IMR-90 (cell line): ENCODE data around the gene TSPO. TPM values are rescaled to one million over a fixed set of nuclear protein-coding genes. Genes with fewer than 3 reads are reported as not detected.

Source experiments
- ATAC-seq: fragments of 200-7000 bp; cut with Tn5 transposase; 2 replicates; pipeline ENCODE4 v1.9.1; 2020; ENCODE audit warnings: low read depth, mild to moderate bottlenecking, moderate library complexity
- BruUV-seq: library from RNA; stranded (reverse); fragments of 400-500 nt; replicated peaks from 2 replicates; lab custom pipeline; 2021; lab: Mats Ljungman, UMichigan
- CTCF ChIA-PET: fragments of 300-600 bp; formaldehyde crosslinking; extraction: SDS; loops from one replicate; lab custom pipeline; 2021; ENCODE audit warnings: antibody characterized with exemption; lab: Yijun Ruan, JAX
- POLR2A ChIA-PET: fragments of 300-600 bp; sonication (Branson Sonifier 250); formaldehyde crosslinking; loops from one replicate; lab custom pipeline; 2022; ENCODE audit warnings: antibody characterized with exemption; ENCODE audit not compliant: unreplicated experiment; lab: Charles Lee
- DNase-seq: peaks from one replicate; pipeline ENCODE4 v3.0.0; 2013
- H2AFZ ChIP-seq: replicated peaks from 2 replicates; pipeline ENCODE3; 2013; ENCODE audit warnings: low read length, mild to moderate bottlenecking; ENCODE audit not compliant: poor library complexity
- H2AK5ac ChIP-seq: 2 replicates; pipeline ENCODE4 v1.6.1; 2013; ENCODE audit warnings: low read depth, low read length, inconsistent platforms
- H2AK9ac ChIP-seq: replicated peaks from 2 replicates; pipeline ENCODE3; 2013; ENCODE audit warnings: mild to moderate bottlenecking, low read depth, low read length, moderate library complexity; ENCODE audit not compliant: poor library complexity
- H2BK120ac ChIP-seq: 2 replicates; pipeline ENCODE4 v1.6.1; 2013; ENCODE audit warnings: low read depth, low read length, inconsistent platforms
- H2BK15ac ChIP-seq: 3 replicates; pipeline ENCODE4 v1.6.1; 2013; ENCODE audit warnings: low read depth, low read length, inconsistent platforms
- H2BK20ac ChIP-seq: 2 replicates; pipeline ENCODE4 v1.6.1; 2013; ENCODE audit warnings: low read depth, mild to moderate bottlenecking, inconsistent platforms, low read length, moderate library complexity
- H2BK5ac ChIP-seq: 2 replicates; pipeline ENCODE4 v1.6.1; 2013; ENCODE audit warnings: mild to moderate bottlenecking, low read depth, low read length, inconsistent platforms; ENCODE audit not compliant: poor library complexity, severe bottlenecking
- H3K14ac ChIP-seq: replicated peaks from 2 replicates; pipeline ENCODE4 v1.6.1; 2013; ENCODE audit warnings: low read depth, low read length, inconsistent platforms
- H3K18ac ChIP-seq: 2 replicates; pipeline ENCODE4 v1.6.1; 2013; ENCODE audit warnings: low read depth, low read length, control low read depth
- H3K23ac ChIP-seq: 2 replicates; pipeline ENCODE4 v1.6.1; 2013; ENCODE audit warnings: low read depth, low read length, inconsistent platforms
- H3K27ac ChIP-seq: 2 replicates; pipeline ENCODE4 v1.5.1; 2013; ENCODE audit warnings: mild to moderate bottlenecking, control low read depth, low read length; ENCODE audit not compliant: insufficient read depth
- H3K27me3 ChIP-seq: 2 replicates; pipeline ENCODE4 v1.6.1; 2013; ENCODE audit warnings: low read length; ENCODE audit not compliant: control insufficient read depth, insufficient read depth
- H3K36me3 ChIP-seq: 2 replicates; pipeline ENCODE4 v1.6.1; 2013; ENCODE audit warnings: low read length, mixed read lengths; ENCODE audit not compliant: control insufficient read depth, insufficient read depth
- H3K4ac ChIP-seq: 2 replicates; pipeline ENCODE4 v1.6.1; 2013; ENCODE audit warnings: low read depth, low read length, inconsistent platforms
- H3K4me1 ChIP-seq: 2 replicates; pipeline ENCODE4 v1.6.1; 2013; ENCODE audit warnings: low read length, mixed read lengths; ENCODE audit not compliant: control insufficient read depth, insufficient read depth
- H3K4me2 ChIP-seq: 2 replicates; pipeline ENCODE4 v1.6.1; 2013; ENCODE audit warnings: low read depth, mild to moderate bottlenecking, control low read depth, low read length, moderate library complexity
- H3K4me3 ChIP-seq: 2 replicates; pipeline ENCODE4 v1.5.1; 2013; ENCODE audit warnings: low read depth, mild to moderate bottlenecking, control low read depth, low read length, moderate library complexity; ENCODE audit not compliant: insufficient read depth
- H3K56ac ChIP-seq: 2 replicates; pipeline ENCODE4 v1.6.1; 2013; ENCODE audit warnings: low read length, inconsistent platforms; ENCODE audit not compliant: insufficient read depth; ENCODE audit errors: extremely low read depth
- H3K79me1 ChIP-seq, 2 experiments: 2 replicates each; pipeline ENCODE4 v1.6.1; 2013; ENCODE audit warnings: low read length in 2 of 2, inconsistent platforms in 1 of 2, low read depth in 1 of 2
- H3K9ac ChIP-seq: 2 replicates; pipeline ENCODE4 v1.6.1; 2013; ENCODE audit warnings: low read depth, low read length, control low read depth
- H3K9me1 ChIP-seq: 2 replicates; pipeline ENCODE4 v1.6.1; 2013; ENCODE audit warnings: low read length, inconsistent platforms; ENCODE audit not compliant: insufficient read depth
- H3K9me3 ChIP-seq: 2 replicates; pipeline ENCODE4 v1.6.1; 2013; ENCODE audit warnings: low read length; ENCODE audit not compliant: control insufficient read depth, insufficient read depth
- H4K20me1 ChIP-seq: 2 replicates; pipeline ENCODE4 v1.6.1; 2013; ENCODE audit warnings: low read length, inconsistent platforms; ENCODE audit not compliant: insufficient read depth
- H4K5ac ChIP-seq: 2 replicates; pipeline ENCODE4 v1.6.1; 2013; ENCODE audit warnings: mild to moderate bottlenecking, low read depth, low read length, control low read depth
- H4K8ac ChIP-seq, 2 experiments: 2 replicates each; pipeline ENCODE4 v1.6.1; 2013; ENCODE audit warnings: low read depth in 2 of 2, low read length in 2 of 2, control low read depth in 1 of 2, inconsistent platforms in 1 of 2
- H4K91ac ChIP-seq: 2 replicates; pipeline ENCODE4 v1.6.1; 2013; ENCODE audit warnings: low read depth, low read length, inconsistent platforms; ENCODE audit not compliant: insufficient read depth
- BHLHE40 ChIP-seq: fragments of 150-350 bp; IDR thresholded peaks from 2 replicates; pipeline ENCODE4 v1.6.1; 2016; ENCODE audit warnings: mild to moderate bottlenecking, low read depth, low read length
- CTCF ChIP-seq: conservative IDR thresholded peaks from 2 replicates; pipeline ENCODE4 v1.5.1; 2012; ENCODE audit warnings: mild to moderate bottlenecking, low read depth, low read length, improper control_type of control experiment
- ELK1 ChIP-seq: fragments of 150-350 bp; IDR thresholded peaks from 2 replicates; pipeline ENCODE4 v1.6.1; 2016; ENCODE audit warnings: low read depth, mild to moderate bottlenecking, low read length, moderate library complexity, borderline replicate concordance
- RFX5 ChIP-seq: IDR thresholded peaks from 2 replicates; pipeline ENCODE4 v1.8.0; 2012; ENCODE audit warnings: low read depth, mild to moderate bottlenecking, low read length, moderate library complexity
- SMC3 ChIP-seq: fragments of 150-350 bp; IDR thresholded peaks from 2 replicates; pipeline ENCODE4 v1.6.1; 2016; ENCODE audit warnings: low read depth, mild to moderate bottlenecking, antibody characterized with exemption, low read length, moderate library complexity
- USF2 ChIP-seq: fragments of 150-350 bp; IDR thresholded peaks from 2 replicates; pipeline ENCODE4 v1.6.1; 2017; ENCODE audit warnings: mild to moderate bottlenecking, antibody characterized with exemption, low read length, low read depth
- WGBS, 2 experiments: methylation state at CpG; one replicate each; pipeline versions ENCODE4 v1.1.5 to v1.1.7; 2013; ENCODE audit warnings: missing lambda C conversion rate in 2 of 2; ENCODE audit not compliant: insufficient read length in 1 of 2; ENCODE audit errors: extremely low coverage in 2 of 2; 5-methylcytosine and 5-hydroxymethylcytosine counted together
- dilution Hi-C: fragments of 300-500 bp; cut with HindIII; formaldehyde crosslinking; loops from one replicate; pipeline ENCODE4 v1.14.3; 2018; ENCODE audit warnings: low sequenced_read_pairs; ENCODE audit not compliant: unreplicated experiment
- in situ Hi-C: fragments of 300-500 bp; cut with MboI; formaldehyde crosslinking; loops from 3 replicates; pipeline ENCODE4 v1.14.3; 2019; ENCODE audit warnings: low sequenced_read_pairs, inconsistent platforms, mixed read lengths
- intact Hi-C: fragments of 100-400 bp; cut with micrococcal nuclease; formaldehyde crosslinking; loops from 2 replicates; pipeline ENCODE4 v1.10.0; 2022
- polyA plus RNA-seq, 3 experiments: library from polyadenylated mRNA; depleted of rRNA; stranded (reverse); fragments of >200 nt; gene quantifications; 2 replicates each; pipeline ENCODE4 v1.2.3, GENCODE V29; 2012; ENCODE audit warnings: low replicate concordance in 1 of 3
- total RNA-seq: library from RNA; depleted of rRNA; stranded (reverse); fragments of >200 nt; gene quantifications from 2 replicates; pipeline ENCODE4 v1.2.3, GENCODE V29; 2012

TSPO gene
- total and polyA plus RNA-seq, 2 of the 4 experiments (the other 2 are of a cell fraction) = 115 to 297 TPM

GRCh38 chr22:43200031-43200430 is 48.7 kb downstream of the TSPO start:
- no peak overlapping the region for H2BK15ac ChIP-seq
- H3K36me3 ChIP-seq = no peaks in the 10 kb centered on the region
- ATAC-seq (no peak), DNase-seq (no peak)
- no peak overlapping the region for H4K91ac ChIP-seq
- POLR2A ChIA-PET = no interaction called here
- H2AK9ac ChIP-seq = no peak overlapping the region
- WGBS, 2 experiments = 69% methylated on average over 14 of the region's 17 CpGs; no CpG with 5 or more reads in 1 of the 2 experiments
- no peak overlapping the region for H4K5ac ChIP-seq
- no peak overlapping the region for H3K4ac ChIP-seq
- BruUV-seq = no TSS peak
- dilution Hi-C loops (no loop called here), intact Hi-C loops (no loop called here), in situ Hi-C loops (no loop called here)
- H3K79me1 ChIP-seq = no peaks in the 10 kb centered on the region
- no peaks in the 10 kb centered on the region for H4K20me1 ChIP-seq
- no peak overlapping the region for H2AK5ac ChIP-seq
- H2BK120ac ChIP-seq = no peak overlapping the region
- H3K4me2 ChIP-seq = no peak overlapping the region
- H3K9me3 ChIP-seq = no peaks in the 10 kb centered on the region
- H3K14ac ChIP-seq = no peak overlapping the region
- H3K27me3 ChIP-seq = peaks cover 24% of the 10 kb centered on the region; the same call in 1 of the 2 replicates
- peaks cover 4% of the 10 kb centered on the region; the same call in 1 of the 2 replicates for H3K4me1 ChIP-seq
- H3K9ac ChIP-seq = no peak overlapping the region
- H3K18ac ChIP-seq = no peak overlapping the region
- no peak overlapping the region for H3K23ac ChIP-seq
- H3K56ac ChIP-seq = no peak overlapping the region
- no peak overlapping the region for H3K27ac ChIP-seq
- no peak overlapping the region for H2AFZ ChIP-seq
- no peak overlapping the region for H3K4me3 ChIP-seq
- TF ChIP-seq RFX5 (no peak), USF2 (no peak), SMC3 (no peak), ELK1 (no peak), BHLHE40 (no peak), CTCF (no peak)
- H2BK20ac ChIP-seq = no peak overlapping the region
- CTCF ChIA-PET = no interaction called here
- H3K9me1 ChIP-seq = no peaks in the 10 kb centered on the region
- no peak overlapping the region for H2BK5ac ChIP-seq
- H4K8ac ChIP-seq = no peak overlapping the region
